Measurements from ENCODE around the gene AGAP4.
"Not testable (repeated sequence)": the region's sequence is repeated elsewhere in the genome, so short reads cannot be mapped to it uniquely, and the experiment has no call there.

Gene AGAP4

GRCh38 chr10:45789991-45790390, 57.3 kb downstream of the AGAP4 start:
- DNase-seq, result not testable (repeated sequence)

- DNase-seq, result not testable (repeated sequence)
Measured at GRCh38 chr10:45787212-45787741, 60.0 kb downstream of the AGAP4 start.

GRCh38 chr10:45786217-45786616, 61.1 kb downstream of the AGAP4 start:
- not testable (repeated sequence) for DNase-seq

Data from CD4-positive, alpha-beta T cell treated with Interleukin-15 for 1 hour (primary cell).